SK-N-SH treated with all-trans-retinoic acid at 6 μM for 48 hours (cell line): ENCODE measurements around the gene LMF1.

Experiments used
- ATAC-seq: fragments of 200-7000 bp; cut with Tn5 transposase; 3 replicates; pipeline ENCODE4 v1.9.1; 2020; ENCODE audit warnings: mild to moderate bottlenecking, moderate library complexity
- BACH2 ChIP-seq: fragments of 250-450 bp; sonication (Bioruptor Pico); IDR thresholded peaks from 2 replicates; pipeline ENCODE4 v1.9.0; 2021; ENCODE audit warnings: mild to moderate bottlenecking, borderline replicate concordance
- CREB5 ChIP-seq: fragments of 250-450 bp; sonication (Bioruptor Pico); IDR thresholded peaks from 2 replicates; pipeline ENCODE4 v1.5.1; 2020; ENCODE audit warnings: low read depth, mild to moderate bottlenecking, moderate library complexity
- ESRRG ChIP-seq: fragments of 250-450 bp; sonication (Bioruptor Pico); IDR thresholded peaks from 2 replicates; pipeline ENCODE4 v1.6.1; 2021; ENCODE audit warnings: mild to moderate bottlenecking
- GLIS3 ChIP-seq: fragments of 250-450 bp; sonication (Bioruptor Pico); IDR thresholded peaks from 2 replicates; pipeline ENCODE4 v1.5.0; 2020; ENCODE audit warnings: mild to moderate bottlenecking, moderate library complexity
- ISL1 ChIP-seq: fragments of 250-450 bp; sonication (Bioruptor Pico); IDR thresholded peaks from 2 replicates; pipeline ENCODE4 v2.1.2; 2022; ENCODE audit warnings: mild to moderate bottlenecking, moderate library complexity
- OSR1 ChIP-seq: fragments of 250-450 bp; sonication (Bioruptor Pico); IDR thresholded peaks from 2 replicates; pipeline ENCODE4 v1.8.0; 2022; ENCODE audit warnings: moderate library complexity, mild to moderate bottlenecking, inconsistent platforms
- PPARA ChIP-seq: fragments of 250-450 bp; sonication (Bioruptor Pico); IDR thresholded peaks from 2 replicates; pipeline ENCODE4 v1.5.0; 2020; ENCODE audit warnings: mild to moderate bottlenecking, borderline replicate concordance
- RARB ChIP-seq: fragments of 250-450 bp; sonication (Bioruptor Pico); IDR thresholded peaks from 2 replicates; pipeline ENCODE4 v1.8.0; 2021; ENCODE audit warnings: mild to moderate bottlenecking, moderate library complexity
- SNAI2 ChIP-seq: fragments of 250-450 bp; sonication (Bioruptor Pico); IDR thresholded peaks from 2 replicates; pipeline ENCODE4 v1.5.0; 2020; ENCODE audit warnings: mild to moderate bottlenecking, moderate library complexity
- TCF4 ChIP-seq: fragments of 250-450 bp; sonication (Bioruptor Pico); IDR thresholded peaks from 2 replicates; pipeline ENCODE4 v1.8.0; 2021; ENCODE audit warnings: mild to moderate bottlenecking, moderate library complexity, borderline replicate concordance
- TOX ChIP-seq: fragments of 250-450 bp; sonication (Bioruptor Pico); IDR thresholded peaks from 2 replicates; pipeline ENCODE4 v1.8.0; 2021; ENCODE audit warnings: mild to moderate bottlenecking, moderate library complexity, borderline replicate concordance
- ZC3H10 ChIP-seq: fragments of 250-450 bp; sonication (Bioruptor Pico); IDR thresholded peaks from 2 replicates; pipeline ENCODE4 v1.5.1; 2021; ENCODE audit warnings: mild to moderate bottlenecking, moderate library complexity
- ZNF70 ChIP-seq: fragments of 450-650 bp; formaldehyde crosslinking; IDR thresholded peaks from 2 replicates; pipeline ENCODE4 v1.5.0; 2020; ENCODE audit warnings: mild to moderate bottlenecking, moderate library complexity
- ZNF8 ChIP-seq: fragments of 450-650 bp; formaldehyde crosslinking; IDR thresholded peaks from 2 replicates; pipeline ENCODE4 v1.5.0; 2020; ENCODE audit warnings: mild to moderate bottlenecking, moderate library complexity
- TF ChIP-seq, protein P1 (sequence below): fragments of 250-450 bp; sonication (Bioruptor Pico); IDR thresholded peaks from 2 replicates; pipeline ENCODE4 v1.5.0; 2020; ENCODE audit warnings: mild to moderate bottlenecking, moderate library complexity
- TF ChIP-seq, protein P2 (sequence below): fragments of 250-450 bp; sonication (Bioruptor Pico); IDR thresholded peaks from 2 replicates; pipeline ENCODE4 v1.8.0; 2021; ENCODE audit warnings: low read depth, mild to moderate bottlenecking, moderate library complexity, borderline replicate concordance
- TF ChIP-seq, protein P3 (sequence below): fragments of 250-450 bp; sonication (Bioruptor Pico); IDR thresholded peaks from 2 replicates; pipeline ENCODE4 v1.5.1; 2021; ENCODE audit warnings: mild to moderate bottlenecking, moderate library complexity

The LMF1 gene

GRCh38 chr16:970766-971581 lies at the start of gene LMF1:
Gene LMF1 (minus strand): TSS chr16:970984. CDS start chr16:970980, 4 bp downstream.
- peak; percentile 93 for ATAC-seq
- TF ChIP-seq SNAI2 (CRISPR knock-in tag), result no peak
- TF ChIP-seq GLIS3, result no peak
- no peak for TF ChIP-seq CREB5 (CRISPR knock-in tag)
- no peak for TF ChIP-seq ZNF70 (CRISPR knock-in tag)
- TF ChIP-seq TCF4, result no peak

DNA sequence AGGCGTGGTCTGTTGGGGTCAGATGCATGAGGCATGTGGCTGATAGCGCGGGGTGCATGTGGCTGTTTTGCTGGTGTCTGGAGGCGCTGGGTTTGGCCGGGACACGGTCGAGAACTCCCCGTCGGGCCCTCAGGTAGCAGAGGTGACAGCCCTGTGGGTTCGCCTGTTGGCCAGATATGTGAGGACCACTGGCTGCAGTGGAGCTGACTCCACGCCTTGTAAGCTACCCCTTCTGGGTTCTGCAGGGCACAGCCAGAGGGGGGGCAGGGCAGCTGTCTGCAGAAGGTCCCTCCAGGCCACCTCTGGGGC lies 49.3 kb upstream of the LMF1 start:
- TF ChIP-seq, protein P1, sequence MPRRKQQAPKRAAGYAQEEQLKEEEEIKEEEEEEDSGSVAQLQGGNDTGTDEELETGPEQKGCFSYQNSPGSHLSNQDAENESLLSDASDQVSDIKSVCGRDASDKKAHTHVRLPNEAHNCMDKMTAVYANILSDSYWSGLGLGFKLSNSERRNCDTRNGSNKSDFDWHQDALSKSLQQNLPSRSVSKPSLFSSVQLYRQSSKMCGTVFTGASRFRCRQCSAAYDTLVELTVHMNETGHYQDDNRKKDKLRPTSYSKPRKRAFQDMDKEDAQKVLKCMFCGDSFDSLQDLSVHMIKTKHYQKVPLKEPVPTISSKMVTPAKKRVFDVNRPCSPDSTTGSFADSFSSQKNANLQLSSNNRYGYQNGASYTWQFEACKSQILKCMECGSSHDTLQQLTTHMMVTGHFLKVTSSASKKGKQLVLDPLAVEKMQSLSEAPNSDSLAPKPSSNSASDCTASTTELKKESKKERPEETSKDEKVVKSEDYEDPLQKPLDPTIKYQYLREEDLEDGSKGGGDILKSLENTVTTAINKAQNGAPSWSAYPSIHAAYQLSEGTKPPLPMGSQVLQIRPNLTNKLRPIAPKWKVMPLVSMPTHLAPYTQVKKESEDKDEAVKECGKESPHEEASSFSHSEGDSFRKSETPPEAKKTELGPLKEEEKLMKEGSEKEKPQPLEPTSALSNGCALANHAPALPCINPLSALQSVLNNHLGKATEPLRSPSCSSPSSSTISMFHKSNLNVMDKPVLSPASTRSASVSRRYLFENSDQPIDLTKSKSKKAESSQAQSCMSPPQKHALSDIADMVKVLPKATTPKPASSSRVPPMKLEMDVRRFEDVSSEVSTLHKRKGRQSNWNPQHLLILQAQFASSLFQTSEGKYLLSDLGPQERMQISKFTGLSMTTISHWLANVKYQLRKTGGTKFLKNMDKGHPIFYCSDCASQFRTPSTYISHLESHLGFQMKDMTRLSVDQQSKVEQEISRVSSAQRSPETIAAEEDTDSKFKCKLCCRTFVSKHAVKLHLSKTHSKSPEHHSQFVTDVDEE (CRISPR knock-in tag), result no peak
- TF ChIP-seq ZC3H10 (CRISPR knock-in tag) (no peak), ISL1 (CRISPR knock-in tag) (no peak), PPARA (no peak), BACH2 (CRISPR knock-in tag) (no peak), ZNF8 (CRISPR knock-in tag) (no peak), ZNF70 (CRISPR knock-in tag) (no peak), TOX (CRISPR knock-in tag) (no peak), CREB5 (CRISPR knock-in tag) (no peak), RARB (CRISPR knock-in tag) (no peak), SNAI2 (CRISPR knock-in tag) (no peak)

GRCh38 chr16:1019231-1020090 lies 48.7 kb upstream of the LMF1 start:
- ATAC-seq, result peak; percentile 77

More for the DNA sequence above, 49.3 kb upstream of the LMF1 start:
- no peak; the same call in 1 of the 3 replicates for ATAC-seq

DNA sequence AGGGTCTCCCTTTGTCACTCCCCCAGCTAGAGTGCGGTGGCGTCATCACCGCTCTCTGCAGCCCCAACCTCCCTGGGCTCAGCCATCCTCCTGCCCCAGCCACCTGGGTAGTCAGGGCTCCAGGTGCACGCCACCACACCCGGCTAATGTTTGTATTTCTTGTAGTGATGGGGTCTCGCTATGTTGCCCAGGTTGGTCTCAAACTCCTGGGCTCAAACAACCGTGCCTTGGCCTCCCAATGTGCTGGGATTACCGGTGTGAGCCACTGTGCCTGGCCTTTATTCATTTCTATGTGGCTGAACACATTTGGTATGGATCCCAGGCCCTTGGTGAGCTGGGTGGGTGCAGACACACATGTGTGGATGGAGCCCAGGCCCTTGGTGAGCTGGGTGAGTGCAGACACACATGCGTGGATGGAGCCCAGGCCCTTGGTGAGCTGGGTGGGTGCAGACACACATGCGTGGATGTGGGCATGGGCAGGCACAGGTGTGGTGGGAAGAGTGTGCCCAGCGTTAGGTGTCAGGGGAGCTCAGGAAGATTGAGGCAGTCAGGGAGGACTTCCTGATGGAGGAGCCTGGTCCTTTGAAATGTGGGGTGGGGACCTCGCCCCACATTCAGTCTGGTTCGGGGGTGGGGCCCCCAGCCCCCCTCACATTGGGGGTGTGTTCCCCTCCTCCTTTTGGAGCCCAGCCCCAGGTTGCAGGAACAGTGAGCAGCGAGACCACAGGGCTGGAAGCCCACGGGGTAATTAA lies 47.8 kb upstream of the LMF1 start:
- ATAC-seq, result no peak
- no peak for TF ChIP-seq OSR1 (CRISPR knock-in tag)
- no peak for TF ChIP-seq CREB5 (CRISPR knock-in tag)
- TF ChIP-seq, protein P1 (CRISPR knock-in tag), result no peak
- TF ChIP-seq ZNF70 (CRISPR knock-in tag), result no peak
- TF ChIP-seq, protein P2, sequence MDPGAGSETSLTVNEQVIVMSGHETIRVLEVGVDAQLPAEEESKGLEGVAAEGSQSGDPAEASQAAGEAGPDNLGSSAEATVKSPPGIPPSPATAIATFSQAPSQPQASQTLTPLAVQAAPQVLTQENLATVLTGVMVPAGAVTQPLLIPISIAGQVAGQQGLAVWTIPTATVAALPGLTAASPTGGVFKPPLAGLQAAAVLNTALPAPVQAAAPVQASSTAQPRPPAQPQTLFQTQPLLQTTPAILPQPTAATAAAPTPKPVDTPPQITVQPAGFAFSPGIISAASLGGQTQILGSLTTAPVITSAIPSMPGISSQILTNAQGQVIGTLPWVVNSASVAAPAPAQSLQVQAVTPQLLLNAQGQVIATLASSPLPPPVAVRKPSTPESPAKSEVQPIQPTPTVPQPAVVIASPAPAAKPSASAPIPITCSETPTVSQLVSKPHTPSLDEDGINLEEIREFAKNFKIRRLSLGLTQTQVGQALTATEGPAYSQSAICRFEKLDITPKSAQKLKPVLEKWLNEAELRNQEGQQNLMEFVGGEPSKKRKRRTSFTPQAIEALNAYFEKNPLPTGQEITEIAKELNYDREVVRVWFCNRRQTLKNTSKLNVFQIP, result no peak

More at GRCh38 chr16:1019231-1020090, 48.7 kb upstream of the LMF1 start:
- TF ChIP-seq, protein P3, sequence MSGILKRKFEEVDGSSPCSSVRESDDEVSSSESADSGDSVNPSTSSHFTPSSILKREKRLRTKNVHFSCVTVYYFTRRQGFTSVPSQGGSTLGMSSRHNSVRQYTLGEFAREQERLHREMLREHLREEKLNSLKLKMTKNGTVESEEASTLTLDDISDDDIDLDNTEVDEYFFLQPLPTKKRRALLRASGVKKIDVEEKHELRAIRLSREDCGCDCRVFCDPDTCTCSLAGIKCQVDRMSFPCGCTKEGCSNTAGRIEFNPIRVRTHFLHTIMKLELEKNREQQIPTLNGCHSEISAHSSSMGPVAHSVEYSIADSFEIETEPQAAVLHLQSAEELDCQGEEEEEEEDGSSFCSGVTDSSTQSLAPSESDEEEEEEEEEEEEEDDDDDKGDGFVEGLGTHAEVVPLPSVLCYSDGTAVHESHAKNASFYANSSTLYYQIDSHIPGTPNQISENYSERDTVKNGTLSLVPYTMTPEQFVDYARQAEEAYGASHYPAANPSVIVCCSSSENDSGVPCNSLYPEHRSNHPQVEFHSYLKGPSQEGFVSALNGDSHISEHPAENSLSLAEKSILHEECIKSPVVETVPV (CRISPR knock-in tag), result no peak
- TF ChIP-seq ZNF70 (CRISPR knock-in tag) (no peak), PPARA (no peak), ESRRG (CRISPR knock-in tag) (no peak)
